Nephron (organoid): ENCODE data around the gene DEFB132.

Experiments
- H3K27ac Mint-ChIP-seq, 3 experiments: 2 replicates each; pipeline ENCODE4 v1.8.0; 2020; ENCODE audit warnings: mixed read lengths in 3 of 3, mild to moderate bottlenecking in 2 of 3, moderate library complexity in 1 of 3
- H3K27me3 Mint-ChIP-seq: 2 replicates; pipeline ENCODE4 v1.8.0; 2021; ENCODE audit warnings: low read depth, mild to moderate bottlenecking, moderate library complexity, mixed read lengths
- H3K36me3 Mint-ChIP-seq: 2 replicates; pipeline ENCODE4 v1.8.0; 2020; ENCODE audit warnings: low read depth, mixed read lengths
- H3K4me1 Mint-ChIP-seq: 2 replicates; pipeline ENCODE4 v1.8.0; 2020; ENCODE audit warnings: mixed read lengths
- H3K4me3 Mint-ChIP-seq, 3 experiments: 2 replicates each; pipeline ENCODE4 v1.8.0; 2020; ENCODE audit warnings: mild to moderate bottlenecking in 3 of 3, mixed read lengths in 3 of 3, moderate library complexity in 2 of 3
- H3K9me3 Mint-ChIP-seq: 2 replicates; pipeline ENCODE4 v1.8.0; 2020; ENCODE audit warnings: mixed read lengths
- TF ChIP-seq, protein P1 (sequence below), 3 experiments: fragments of 200-600 bp; sonication (generic); IDR thresholded peaks; one replicate each; pipeline ENCODE4 v1.5.0; 2021; ENCODE audit warnings: antibody characterized with exemption in 3 of 3; ENCODE audit not compliant: unreplicated experiment in 3 of 3

The DEFB132 gene

DNA sequence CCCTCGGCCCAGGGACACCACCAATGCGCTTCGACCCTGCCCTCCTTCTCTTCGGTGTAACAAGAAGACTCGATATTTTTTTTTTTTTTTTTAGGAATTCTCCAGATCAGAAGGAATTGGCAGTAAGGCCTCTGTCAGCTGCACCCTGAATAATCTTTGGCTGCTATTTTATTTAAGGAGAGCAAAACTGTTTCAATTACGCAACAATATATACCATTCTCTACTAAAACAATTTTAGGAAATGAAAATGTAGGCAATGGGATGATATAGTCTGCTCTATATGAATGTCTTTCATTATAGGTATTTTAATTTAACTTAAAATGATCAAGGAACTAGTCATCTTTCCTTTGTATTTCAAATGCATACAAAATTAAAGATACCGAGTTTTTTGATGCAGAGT lies 53.1 kb downstream of the DEFB132 start:
- peak overlapping the region; percentile 99 to 100 (median 99) for H3K27ac Mint-ChIP-seq
- H3K4me3 Mint-ChIP-seq = peak overlapping the region; percentile 84 to 86 (median 85)
- peaks cover 3% of the 10 kb centered on the region for H3K36me3 Mint-ChIP-seq
- no peaks in the 10 kb centered on the region for H3K27me3 Mint-ChIP-seq
- peaks cover 33% of the 10 kb centered on the region for H3K4me1 Mint-ChIP-seq
- H3K9me3 Mint-ChIP-seq = no peaks in the 10 kb centered on the region
- TF ChIP-seq, protein P1, sequence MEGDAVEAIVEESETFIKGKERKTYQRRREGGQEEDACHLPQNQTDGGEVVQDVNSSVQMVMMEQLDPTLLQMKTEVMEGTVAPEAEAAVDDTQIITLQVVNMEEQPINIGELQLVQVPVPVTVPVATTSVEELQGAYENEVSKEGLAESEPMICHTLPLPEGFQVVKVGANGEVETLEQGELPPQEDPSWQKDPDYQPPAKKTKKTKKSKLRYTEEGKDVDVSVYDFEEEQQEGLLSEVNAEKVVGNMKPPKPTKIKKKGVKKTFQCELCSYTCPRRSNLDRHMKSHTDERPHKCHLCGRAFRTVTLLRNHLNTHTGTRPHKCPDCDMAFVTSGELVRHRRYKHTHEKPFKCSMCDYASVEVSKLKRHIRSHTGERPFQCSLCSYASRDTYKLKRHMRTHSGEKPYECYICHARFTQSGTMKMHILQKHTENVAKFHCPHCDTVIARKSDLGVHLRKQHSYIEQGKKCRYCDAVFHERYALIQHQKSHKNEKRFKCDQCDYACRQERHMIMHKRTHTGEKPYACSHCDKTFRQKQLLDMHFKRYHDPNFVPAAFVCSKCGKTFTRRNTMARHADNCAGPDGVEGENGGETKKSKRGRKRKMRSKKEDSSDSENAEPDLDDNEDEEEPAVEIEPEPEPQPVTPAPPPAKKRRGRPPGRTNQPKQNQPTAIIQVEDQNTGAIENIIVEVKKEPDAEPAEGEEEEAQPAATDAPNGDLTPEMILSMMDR (IDR thresholded peaks at IDR 0.05; ENCODE audit: unreplicated experiment in 3 of 3) = no peak
